GM12875 (cell line): ENCODE results near the gene CHRNA9.

ENCODE experiments used
- H3K4me3 ChIP-seq: one replicate; pipeline ENCODE4 v1.5.1; 2011; ENCODE audit warnings: low read depth, low read length, control low read depth
- TF ChIP-seq, protein P1 (sequence below): IDR thresholded peaks from 2 replicates; pipeline ENCODE4 v1.5.1; 2011; ENCODE audit warnings: low read depth, mild to moderate bottlenecking, control low read depth, inconsistent platforms, low read length, moderate library complexity, borderline replicate concordance; ENCODE audit not compliant: insufficient read depth

CHRNA9 gene

DNA sequence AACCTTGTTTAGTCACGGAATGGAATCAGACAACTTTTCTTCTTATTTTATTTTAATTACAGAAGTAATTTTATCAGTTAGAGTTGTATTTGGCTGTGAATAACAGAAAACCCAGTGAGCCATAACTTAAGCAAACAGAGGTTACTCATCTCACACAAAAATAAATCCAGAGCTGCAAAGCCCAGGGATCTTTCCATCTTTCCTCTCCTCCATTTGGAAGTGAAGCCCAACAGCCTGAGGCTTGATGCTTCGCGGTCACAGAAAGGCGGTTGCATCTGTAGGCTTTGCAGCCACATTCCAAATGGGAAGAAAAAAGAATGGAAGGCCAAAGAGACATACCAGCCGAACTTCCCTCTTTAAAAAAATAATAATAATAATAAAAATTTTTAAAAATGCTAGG is 22.6 kb downstream of the CHRNA9 start:
- no peak overlapping the region for H3K4me3 ChIP-seq
- TF ChIP-seq, protein P1, sequence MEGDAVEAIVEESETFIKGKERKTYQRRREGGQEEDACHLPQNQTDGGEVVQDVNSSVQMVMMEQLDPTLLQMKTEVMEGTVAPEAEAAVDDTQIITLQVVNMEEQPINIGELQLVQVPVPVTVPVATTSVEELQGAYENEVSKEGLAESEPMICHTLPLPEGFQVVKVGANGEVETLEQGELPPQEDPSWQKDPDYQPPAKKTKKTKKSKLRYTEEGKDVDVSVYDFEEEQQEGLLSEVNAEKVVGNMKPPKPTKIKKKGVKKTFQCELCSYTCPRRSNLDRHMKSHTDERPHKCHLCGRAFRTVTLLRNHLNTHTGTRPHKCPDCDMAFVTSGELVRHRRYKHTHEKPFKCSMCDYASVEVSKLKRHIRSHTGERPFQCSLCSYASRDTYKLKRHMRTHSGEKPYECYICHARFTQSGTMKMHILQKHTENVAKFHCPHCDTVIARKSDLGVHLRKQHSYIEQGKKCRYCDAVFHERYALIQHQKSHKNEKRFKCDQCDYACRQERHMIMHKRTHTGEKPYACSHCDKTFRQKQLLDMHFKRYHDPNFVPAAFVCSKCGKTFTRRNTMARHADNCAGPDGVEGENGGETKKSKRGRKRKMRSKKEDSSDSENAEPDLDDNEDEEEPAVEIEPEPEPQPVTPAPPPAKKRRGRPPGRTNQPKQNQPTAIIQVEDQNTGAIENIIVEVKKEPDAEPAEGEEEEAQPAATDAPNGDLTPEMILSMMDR: no peak

DNA sequence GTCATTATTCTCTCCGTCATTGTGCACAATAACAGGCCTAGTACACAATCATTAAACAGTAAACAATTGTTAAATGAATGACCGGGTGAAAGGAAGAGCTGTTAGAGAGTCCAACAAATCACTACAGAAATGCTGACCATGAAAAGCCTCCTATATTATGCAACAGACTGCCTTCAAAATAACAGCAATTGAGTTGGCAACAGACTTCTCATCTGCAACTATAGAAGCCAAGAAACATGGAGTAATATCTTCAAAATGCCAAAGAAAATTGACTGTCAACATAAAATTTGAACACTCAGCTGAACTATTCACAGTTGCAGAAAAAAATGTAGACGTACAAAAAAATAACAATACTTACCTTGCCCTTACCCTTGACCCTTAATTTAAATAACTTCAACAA is 26.2 kb downstream of the CHRNA9 start:
- H3K4me3 ChIP-seq: no peak overlapping the region
- TF ChIP-seq, protein P1: no peak

DNA sequence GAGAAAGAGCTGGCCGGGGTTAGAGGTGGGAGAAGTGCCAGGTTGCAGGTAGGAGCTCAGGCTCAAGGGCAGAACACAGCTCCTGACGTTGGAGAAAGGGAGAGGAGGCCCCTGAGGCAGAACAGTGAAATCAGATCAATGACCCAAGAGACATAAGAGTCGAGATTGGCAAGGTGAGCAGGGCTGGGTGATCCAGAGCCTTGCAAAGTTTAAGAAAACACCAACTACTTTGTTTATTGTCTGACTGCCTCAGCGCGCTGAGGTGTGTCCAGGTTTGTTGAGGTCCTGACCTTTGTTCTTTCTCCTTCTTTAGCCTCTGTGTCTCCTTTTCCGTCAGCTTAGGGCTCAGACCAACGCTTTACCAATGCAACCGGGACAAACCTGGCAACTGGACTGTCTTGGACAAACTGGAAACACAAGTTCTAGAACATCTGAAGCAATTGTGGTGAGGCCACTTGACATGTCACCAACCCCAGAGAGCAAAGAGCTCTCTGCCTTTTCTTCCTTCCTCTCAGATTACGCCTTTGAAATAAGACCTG is 28.3 kb downstream of the CHRNA9 start:
- H3K4me3 ChIP-seq: no peak overlapping the region
- TF ChIP-seq, protein P1: no peak

DNA sequence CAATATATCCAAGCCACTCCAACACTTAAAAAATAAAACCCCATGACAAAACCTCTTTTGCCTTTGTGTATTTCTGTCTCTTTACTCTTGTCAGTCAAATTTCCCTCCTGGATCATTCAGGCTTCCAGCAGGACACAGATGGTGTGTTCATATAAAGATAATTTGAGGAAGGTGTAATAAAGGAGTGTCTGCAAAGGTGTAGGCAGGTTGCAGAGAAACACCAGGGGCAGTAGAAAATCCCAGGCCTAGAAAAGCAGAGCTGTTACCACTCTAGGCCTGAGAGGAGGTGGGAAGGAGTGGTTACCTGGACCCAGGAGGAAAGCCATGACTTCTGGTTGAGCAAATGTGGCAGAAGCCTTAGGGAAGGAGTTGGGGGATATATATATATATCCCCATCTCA is 28.8 kb downstream of the CHRNA9 start:
- no peak overlapping the region for H3K4me3 ChIP-seq
- TF ChIP-seq, protein P1: no peak

DNA sequence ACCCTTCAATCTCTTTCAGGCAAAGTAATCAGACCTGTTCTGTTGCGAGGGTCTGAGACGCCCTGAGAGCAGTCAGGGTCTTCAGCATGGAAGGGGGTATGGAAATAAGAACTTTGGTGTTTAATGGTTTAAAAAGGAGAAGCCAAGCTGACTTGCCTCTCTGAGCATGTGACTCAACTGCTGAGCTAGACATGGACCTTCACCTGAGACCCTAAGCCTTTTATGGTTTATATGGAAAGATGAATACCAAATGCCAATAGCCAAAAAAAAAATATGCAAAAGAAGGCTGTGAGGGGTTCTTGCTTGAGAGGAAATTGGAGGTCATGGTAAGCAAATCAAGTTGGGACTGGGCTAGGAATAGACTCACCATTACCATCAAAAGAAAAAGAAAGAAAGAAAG is 30.6 kb downstream of the CHRNA9 start:
- TF ChIP-seq, protein P1: no peak
- no peak overlapping the region for H3K4me3 ChIP-seq

DNA sequence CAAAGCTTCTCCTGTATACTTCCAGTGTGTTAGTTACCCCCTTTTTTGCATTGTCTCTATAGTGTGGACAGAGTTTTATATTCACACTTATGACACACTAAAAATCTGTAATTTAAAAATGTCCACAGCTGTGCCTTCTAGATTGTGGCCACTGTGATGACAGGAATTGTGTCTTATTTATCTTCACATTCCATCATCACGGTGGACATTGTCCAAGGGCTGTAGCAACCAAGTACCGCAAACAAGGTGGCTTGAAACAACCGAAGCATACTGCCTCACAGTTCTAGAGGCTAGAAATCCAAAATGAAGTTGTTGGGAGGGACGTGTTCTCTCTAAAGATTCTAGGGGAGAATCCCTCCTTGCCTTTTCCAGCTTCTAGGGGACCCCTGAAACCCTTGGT is 32.3 kb downstream of the CHRNA9 start:
- TF ChIP-seq, protein P1: no peak
- no peak overlapping the region for H3K4me3 ChIP-seq

DNA sequence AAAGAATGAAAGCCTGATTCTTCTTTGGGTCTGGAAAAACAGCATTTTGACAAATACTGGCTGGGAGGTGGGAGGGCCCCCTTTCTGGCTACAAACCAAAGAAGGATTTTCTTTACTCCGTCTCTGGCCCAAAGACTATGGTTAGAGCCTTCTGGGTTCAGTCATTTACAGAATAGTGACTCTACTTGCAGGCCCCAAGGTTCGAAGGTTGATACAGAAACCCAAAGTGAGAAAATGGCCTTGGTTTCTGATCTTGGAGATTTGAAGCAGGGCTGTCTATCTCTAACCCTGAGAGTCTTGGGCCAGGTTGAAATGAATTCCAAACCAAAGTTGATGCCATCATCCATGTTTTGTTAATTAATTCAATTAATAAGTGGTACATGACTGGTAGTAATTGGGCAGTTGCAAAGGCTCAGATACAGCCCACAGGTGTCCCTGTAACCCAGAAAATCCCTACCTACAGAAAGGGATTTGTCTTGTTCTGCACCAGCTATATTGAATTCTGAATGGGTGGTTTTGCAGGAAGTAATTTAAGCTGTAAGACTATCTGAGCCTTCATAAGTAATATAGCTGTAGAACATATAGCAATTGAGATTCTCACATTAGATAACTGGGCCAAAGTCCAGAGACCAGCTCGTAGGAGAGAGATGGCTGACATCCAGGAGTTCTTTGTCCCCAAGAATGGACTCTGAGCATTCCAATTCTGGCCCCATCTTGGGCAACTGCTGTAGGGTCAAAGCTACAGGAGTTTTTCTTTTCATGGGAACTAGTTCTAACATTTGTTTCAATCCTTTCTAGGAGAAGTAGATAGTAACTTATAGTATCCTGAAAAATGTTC is 34.5 kb downstream of the CHRNA9 start:
- TF ChIP-seq, protein P1: no peak

More for the DNA sequence above, 34.5 kb downstream of the CHRNA9 start:
- H3K4me3 ChIP-seq: no peak overlapping the region
